Epithelial cell of proximal tubule (primary cell): ENCODE measurements around the gene SMIM22. TPM values are rescaled to one million over a fixed set of nuclear protein-coding genes. Genes with fewer than 3 reads are reported as not detected.

ENCODE experiments used
- DNase-seq: peaks from one replicate; pipeline ENCODE4 v3.0.0-alpha.2; 2011; ENCODE audit warnings: low read depth
- H3K4me3 ChIP-seq: 2 replicates; pipeline ENCODE4 v1.5.1; 2011; ENCODE audit warnings: low read depth, mild to moderate bottlenecking, low read length
- total RNA-seq: library from RNA; depleted of rRNA; stranded (reverse); fragments of >200 nt; gene quantifications from 2 replicates; pipeline ENCODE4 v1.2.3, GENCODE V29; 2015
- TF ChIP-seq, protein P1 (sequence below): conservative IDR thresholded peaks from 2 replicates; pipeline ENCODE4 v1.5.1; 2012; ENCODE audit warnings: low read depth, mild to moderate bottlenecking, low read length

SMIM22 gene
- total RNA-seq, 1 donor from 2014 or later, result 0.98 TPM

DNA sequence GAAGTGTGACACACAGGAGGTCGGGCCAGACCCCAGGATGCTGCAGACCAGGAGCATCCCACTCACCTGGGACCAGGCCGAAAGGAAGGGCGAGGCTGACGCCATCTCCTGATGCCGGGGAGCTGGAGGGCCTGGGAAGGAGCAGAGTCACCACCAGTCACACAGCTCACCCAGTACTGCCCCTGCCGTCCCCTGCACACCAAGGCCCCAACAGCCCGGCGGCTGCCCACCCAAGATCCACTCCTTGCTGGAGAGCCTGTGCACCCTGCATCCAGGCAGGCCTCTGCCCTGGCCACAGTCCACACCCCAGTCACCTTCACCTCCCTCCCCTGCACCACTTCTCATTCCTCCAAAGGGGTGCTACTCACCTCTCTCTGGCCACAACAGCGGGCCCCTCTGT is 33.0 kb upstream of the SMIM22 start:
- no peak overlapping the region for H3K4me3 ChIP-seq
- TF ChIP-seq, protein P1, sequence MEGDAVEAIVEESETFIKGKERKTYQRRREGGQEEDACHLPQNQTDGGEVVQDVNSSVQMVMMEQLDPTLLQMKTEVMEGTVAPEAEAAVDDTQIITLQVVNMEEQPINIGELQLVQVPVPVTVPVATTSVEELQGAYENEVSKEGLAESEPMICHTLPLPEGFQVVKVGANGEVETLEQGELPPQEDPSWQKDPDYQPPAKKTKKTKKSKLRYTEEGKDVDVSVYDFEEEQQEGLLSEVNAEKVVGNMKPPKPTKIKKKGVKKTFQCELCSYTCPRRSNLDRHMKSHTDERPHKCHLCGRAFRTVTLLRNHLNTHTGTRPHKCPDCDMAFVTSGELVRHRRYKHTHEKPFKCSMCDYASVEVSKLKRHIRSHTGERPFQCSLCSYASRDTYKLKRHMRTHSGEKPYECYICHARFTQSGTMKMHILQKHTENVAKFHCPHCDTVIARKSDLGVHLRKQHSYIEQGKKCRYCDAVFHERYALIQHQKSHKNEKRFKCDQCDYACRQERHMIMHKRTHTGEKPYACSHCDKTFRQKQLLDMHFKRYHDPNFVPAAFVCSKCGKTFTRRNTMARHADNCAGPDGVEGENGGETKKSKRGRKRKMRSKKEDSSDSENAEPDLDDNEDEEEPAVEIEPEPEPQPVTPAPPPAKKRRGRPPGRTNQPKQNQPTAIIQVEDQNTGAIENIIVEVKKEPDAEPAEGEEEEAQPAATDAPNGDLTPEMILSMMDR, result no peak
- DNase-seq, result no peak

- no peak for DNase-seq
- TF ChIP-seq, protein P1, result no peak
- H3K4me3 ChIP-seq, result no peak overlapping the region
These were observed 31.4 kb upstream of the SMIM22 start for GRCh38 chr16:4763791-4764190.

DNA sequence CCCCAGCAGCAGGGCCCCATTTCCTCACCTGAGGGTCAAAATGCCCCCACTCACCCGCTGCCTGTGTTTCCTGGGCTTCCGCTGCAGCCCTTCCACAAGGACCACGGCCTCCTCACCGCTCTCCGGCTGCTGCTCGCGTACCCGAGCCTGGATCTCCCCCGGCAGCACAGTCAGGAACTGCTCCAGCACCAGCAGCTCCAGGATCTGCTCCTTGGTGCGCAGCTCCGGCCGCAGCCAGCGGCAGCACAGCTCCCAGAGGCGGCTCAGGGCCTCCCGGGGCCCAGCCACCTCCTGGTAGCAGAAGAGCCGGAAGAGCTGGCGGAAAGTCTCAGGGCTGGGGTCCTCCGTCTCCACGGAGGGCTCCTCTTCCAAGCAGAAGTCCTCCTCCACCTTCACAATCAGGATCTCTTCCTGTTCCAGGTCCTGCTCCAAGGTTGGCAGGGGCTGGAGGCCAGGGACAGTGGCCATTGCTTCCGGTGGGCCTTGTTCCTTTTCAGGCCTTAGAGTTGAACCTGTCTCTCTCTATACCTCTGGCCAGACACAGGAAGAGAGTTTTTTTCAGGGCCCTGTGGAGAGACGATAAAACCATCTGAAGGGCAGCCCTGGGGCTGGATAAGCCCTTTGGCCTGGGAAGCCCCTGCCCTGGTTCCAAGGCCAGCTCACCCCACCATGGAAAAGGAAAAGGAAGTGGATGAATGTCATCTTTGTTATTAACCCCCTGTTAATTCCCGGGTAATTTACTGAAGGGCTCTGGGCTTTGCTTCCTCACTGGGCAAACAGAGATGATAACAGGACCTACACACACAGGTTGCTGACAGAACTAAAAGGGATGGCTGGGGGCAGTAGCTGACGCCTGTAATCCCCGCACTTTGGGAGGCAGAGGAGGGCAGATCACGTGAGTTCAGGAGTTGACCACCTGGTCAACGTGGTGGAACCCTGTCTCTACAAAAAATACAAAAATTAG is 29.4 kb upstream of the SMIM22 start:
- TF ChIP-seq, protein P1, result no peak
- peak overlapping the region; percentile 96 for H3K4me3 ChIP-seq
- no peak for DNase-seq

- peak; percentile 48 for DNase-seq
- TF ChIP-seq, protein P1, result no peak
- peak within 1 kb of the TSS; percentile 96 for H3K4me3 ChIP-seq
These were observed 28.1 kb upstream of the SMIM22 start, which contains the start of gene ZNF500 for GRCh38 chr16:4766875-4767628. Gene ZNF500 (minus strand): TSS chr16:4767162. CDS start chr16:4765978, 1,184 bp downstream.

DNA sequence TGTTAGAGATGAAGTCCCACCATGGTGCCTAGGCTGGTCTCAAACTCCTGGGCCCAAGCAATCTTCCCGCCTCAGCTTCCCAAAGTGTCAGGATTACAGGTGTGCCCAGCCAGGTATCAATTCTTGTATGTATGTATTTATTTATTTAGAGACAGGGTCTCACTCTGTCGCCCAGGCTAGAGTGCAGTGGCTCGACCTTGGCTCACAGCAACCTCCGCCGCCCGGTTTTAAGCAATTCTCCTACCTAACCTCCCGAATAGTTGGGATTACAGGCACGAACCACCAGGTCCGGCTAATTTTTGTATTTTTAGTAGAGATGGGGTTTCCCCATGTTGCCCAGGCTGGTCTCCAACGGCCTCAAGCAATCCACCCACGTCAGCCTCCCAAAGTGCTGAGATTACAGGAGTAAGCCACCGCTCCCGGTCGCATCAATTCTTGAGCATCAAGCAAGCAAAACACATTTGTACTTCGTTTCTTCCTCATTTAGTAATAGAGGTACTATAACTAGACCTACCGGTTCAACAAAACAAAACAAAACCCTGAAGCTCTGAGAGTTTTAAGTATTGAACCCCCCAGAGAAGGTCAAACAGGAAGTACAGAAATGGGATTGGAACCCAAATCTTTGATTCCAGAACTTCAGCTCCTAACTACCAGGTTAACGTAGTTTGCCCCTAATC is 27.2 kb upstream of the SMIM22 start:
- TF ChIP-seq, protein P1, result no peak
- H3K4me3 ChIP-seq, result peak overlapping the region; percentile 80
- no peak for DNase-seq

DNA sequence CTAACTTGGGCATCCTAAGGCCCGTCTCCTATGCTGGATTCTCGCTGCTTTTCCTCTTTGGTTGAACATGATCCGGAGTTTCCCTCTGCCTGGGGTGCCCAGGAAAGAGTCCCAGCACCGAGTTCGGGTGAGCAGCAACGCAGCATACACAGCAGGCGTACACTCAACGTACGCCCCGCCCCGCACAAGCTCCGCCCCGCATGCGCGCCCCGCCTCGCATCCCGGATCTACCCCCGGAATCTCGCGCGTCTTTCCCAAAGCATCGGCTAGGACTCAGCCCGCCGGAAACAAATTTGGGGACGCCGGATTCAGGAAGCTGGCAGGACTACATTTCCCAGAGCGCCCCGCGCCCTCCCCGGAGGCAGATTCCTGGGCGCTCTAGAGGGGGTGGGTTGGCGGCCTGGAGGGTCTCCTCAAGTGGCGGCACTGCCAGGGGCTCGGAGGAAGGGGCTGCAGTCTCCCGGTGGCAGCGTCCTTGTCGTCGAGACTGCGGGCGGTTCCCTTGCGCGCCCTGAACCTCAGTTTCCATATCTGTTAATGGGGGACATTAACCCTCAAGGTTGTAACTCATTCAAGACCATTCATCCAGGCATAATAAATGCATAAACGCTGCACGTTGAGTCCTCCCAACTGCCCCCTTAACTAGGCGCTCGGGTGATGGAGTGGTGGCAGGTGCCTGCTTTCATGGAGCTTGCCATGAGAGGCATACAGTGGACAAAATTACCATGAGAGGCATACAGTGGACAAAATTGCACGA is 26.4 kb upstream of the SMIM22 start:
- peak overlapping the region; percentile 80 for H3K4me3 ChIP-seq
- peak; percentile 50 for DNase-seq
- TF ChIP-seq, protein P1, result no peak
